Astrocyte of the cerebellum (primary cell): ENCODE results near the gene CCDC68.

ENCODE experiments used
- DNase-seq: peaks from one replicate; pipeline ENCODE4 v3.0.0-alpha.2; 2011; ENCODE audit warnings: low read depth
- H3K4me3 ChIP-seq: 2 replicates; pipeline ENCODE4 v1.5.1; 2011; ENCODE audit warnings: mild to moderate bottlenecking, low read depth, low read length, moderate library complexity
- CTCF ChIP-seq: IDR thresholded peaks from 2 replicates; pipeline ENCODE4 v1.5.1; 2012; ENCODE audit warnings: low read length, low read depth, moderate library complexity, mild to moderate bottlenecking; ENCODE audit errors: missing control alignments
- in situ Hi-C: cut with HindIII; loops from 2 replicates; pipeline ENCODE4 v1.10.0; 2017; ENCODE audit warnings: low sequenced_read_pairs

CCDC68 gene

DNA sequence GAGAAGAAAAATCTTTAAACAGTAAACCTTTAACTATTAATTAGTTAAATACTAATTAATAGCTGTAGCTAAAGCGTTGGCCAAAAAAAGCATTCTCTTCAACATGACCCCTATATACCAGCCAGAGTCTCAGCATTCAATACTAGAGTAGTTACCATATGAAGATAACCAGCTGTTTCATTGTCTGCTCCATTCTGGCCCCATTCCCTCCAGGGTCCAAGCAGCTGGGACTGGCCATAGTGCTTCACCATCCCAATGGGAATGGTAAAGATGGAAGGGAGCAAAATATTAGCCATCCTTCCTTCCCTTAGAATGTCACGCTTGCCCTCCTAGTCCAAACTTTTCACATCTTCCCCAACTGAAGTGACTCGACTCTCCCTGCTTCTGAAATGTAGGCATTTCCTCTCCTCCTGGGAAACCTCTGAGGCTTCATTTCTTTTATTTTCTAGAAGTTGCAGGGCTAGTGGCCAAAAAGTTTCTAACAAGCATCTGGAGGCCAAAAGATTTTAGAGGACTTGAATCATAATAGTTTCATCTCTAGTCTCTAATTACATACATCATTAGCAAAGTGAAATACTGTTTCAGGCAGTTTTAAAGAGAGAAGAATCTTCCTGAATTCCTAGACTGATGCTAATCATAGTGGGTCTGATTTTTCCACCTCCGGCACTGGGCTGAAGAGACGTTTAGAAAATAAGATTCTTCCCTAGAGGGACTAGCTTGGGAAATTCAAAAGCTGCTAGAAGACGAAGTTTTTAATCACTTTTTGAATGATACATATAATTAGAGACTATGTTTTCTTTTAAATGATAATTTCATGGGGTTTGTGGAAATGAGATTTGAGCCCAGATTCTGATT is 52.7 kb downstream of the CCDC68 start:
- no peak overlapping the region for H3K4me3 ChIP-seq
- DNase-seq = peak; percentile 8
- TF ChIP-seq CTCF = no peak
- in situ Hi-C loops = no loop called here

DNA sequence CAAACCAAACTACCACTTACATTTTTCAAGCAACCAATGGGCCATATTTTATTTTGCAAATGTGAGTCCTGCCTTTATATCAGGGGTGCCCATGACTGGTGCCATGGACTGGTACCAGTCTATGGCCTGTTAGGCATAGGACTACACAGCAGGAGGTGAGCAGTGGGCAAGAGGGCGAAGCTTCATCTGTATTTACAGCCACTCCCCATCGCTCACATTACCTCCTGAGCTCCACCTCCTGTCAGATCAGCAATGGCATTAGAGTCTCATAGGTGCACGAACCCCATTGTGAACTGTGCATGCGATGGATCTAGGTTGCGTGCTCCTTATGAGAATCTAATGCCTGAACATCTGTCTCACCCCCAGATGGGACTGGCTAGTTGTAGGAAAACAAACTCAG is 53.6 kb downstream of the CCDC68 start:
- no peak overlapping the region for H3K4me3 ChIP-seq
- no peak for TF ChIP-seq CTCF
- in situ Hi-C loops = no loop called here

DNA sequence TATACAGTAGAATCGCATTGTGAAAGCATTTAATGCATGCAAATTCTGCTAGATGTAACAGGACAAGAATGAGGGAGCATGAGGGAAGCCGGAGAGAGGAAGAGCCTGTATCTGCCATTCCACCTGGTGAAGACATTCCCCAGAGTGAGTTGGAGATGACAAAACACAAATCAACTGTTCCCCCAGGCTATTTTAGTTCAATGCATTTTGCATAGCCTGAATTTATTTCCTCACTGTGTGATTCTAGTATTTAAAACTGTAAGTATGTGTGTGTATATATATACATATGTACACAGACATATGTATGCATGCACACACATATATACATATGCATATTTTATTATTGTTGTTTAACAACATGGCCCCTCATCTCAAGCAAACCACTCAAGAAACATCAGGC is 54.7 kb downstream of the CCDC68 start:
- TF ChIP-seq CTCF = no peak
- no peak overlapping the region for H3K4me3 ChIP-seq
- no peak for DNase-seq
- in situ Hi-C loops = no loop called here

More for the DNA sequence above, 53.6 kb downstream of the CCDC68 start:
- no peak for DNase-seq

DNA sequence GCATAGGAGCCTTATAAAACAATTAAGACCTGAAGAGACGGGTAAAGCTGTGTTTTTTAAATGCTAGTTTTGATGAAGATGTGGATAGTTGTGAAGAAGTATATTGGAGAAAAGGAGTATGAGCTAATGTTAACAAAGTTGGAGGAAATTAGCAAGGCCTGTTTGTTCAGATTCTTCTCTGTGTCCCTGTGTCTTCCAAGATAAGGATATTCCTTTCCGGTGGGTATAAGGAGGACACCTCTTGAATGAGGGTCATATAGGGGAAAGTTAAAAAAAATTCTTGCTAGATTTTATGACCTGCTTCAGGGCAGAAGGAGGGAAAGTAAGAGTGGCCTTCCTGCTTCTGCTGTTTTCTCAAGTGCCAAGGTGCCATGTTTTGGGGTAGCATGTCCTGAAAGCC is 59.0 kb downstream of the CCDC68 start:
- no peak for DNase-seq
- no peak overlapping the region for H3K4me3 ChIP-seq
- TF ChIP-seq CTCF = no peak
- in situ Hi-C loops = no loop called here

DNA sequence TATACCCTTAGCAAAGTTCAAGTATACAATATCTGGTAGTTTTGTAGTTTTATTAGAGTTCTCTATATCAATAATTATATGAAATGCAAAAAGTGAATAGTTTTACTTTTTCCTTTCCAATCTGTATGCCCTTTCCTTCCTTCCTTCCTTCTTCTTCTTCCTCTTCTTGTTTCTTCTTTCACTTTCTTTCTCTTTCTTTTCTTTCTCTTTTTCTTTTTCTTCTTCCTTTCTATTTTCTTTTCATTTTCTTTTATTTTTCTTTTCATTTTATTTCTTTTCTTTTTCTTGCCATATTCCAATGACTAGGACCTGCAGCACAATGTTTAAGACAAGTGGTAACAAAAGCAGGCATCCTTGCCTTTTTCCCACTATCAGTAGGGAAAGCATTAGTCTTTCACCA is 59.8 kb downstream of the CCDC68 start:
- TF ChIP-seq CTCF = no peak
- in situ Hi-C loops = no loop called here
- no peak for DNase-seq
- H3K4me3 ChIP-seq = no peak overlapping the region

DNA sequence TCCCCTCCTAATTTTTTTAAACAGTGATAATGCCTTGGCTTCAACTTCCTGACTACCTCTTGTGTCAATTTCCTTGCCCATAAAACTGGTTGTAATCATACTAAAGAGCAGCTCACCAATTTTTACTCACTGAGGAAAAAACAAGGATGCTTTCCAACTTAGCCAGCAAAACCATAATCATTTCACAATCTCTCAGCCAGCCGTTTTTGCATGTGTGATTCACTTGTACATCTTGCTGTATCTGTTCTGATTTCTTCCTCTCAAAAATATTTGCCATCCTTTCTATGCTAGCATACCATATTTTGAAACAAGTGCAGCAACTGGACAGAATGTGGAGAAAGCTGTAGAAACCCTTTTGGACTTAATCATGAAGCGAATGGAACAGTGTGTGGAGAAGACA is 70.3 kb downstream of the CCDC68 start:
- in situ Hi-C loops = no loop called here
- TF ChIP-seq CTCF = no peak
- no peak overlapping the region for H3K4me3 ChIP-seq
- DNase-seq = no peak

DNA sequence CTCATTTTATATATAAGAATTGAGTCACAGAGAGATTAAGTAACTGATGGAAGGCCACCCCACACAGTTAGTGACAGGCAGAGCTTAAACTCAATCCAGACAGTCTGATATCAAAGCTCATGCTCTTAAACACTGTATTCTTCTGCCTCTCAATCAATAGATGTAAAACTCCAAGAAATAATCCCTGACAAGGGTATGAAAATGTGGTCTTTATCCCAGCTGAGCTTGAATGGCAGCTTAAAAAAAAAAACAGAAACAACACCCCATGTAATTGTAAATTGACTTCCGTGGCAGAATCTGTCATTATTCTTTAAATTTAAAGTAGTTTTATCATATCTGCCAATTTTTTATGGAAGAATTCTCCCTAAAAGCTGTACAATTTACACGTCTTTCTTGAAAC is 70.9 kb downstream of the CCDC68 start:
- DNase-seq = no peak
- H3K4me3 ChIP-seq = no peak overlapping the region
- TF ChIP-seq CTCF = no peak
- in situ Hi-C loops = no loop called here
